Right atrium auricular region (tissue), 2 donors: ENCODE data around the gene ELOVL7. TPM values are rescaled to one million over a fixed set of nuclear protein-coding genes. Genes with fewer than 3 reads are reported as not detected.
"Not testable (repeated sequence)": the region's sequence is repeated elsewhere in the genome, so short reads cannot be mapped to it uniquely, and the experiment has no call there.

Experiments used
- DNase-seq: peaks from one replicate; pipeline ENCODE4 v3.0.0-alpha.2; 2019; ENCODE audit warnings: low spot score
- H3K27ac ChIP-seq, 2 donors: fragments of 200-600 bp; sonication (generic); 1 replicate in 1 of 2; 2 replicates in 1 of 2; pipeline ENCODE4 v1.5.1; 2016 to 2019
- H3K27me3 ChIP-seq, 2 donors: fragments of 200-600 bp; sonication (generic); one replicate each; pipeline versions ENCODE4 v1.5.1 to v1.6.0; 2017 to 2019
- H3K36me3 ChIP-seq: fragments of 200-600 bp; sonication (generic); one replicate; pipeline ENCODE4 v1.5.1; 2016
- H3K4me1 ChIP-seq, 2 donors: fragments of 200-600 bp; sonication (generic); one replicate each; pipeline versions ENCODE4 v1.5.1 to v1.6.0; 2017 to 2019
- H3K4me3 ChIP-seq, 2 donors: fragments of 200-600 bp; sonication (generic); 1 replicate in 1 of 2; 2 replicates in 1 of 2; pipeline ENCODE4 v1.5.1; 2017 to 2019; ENCODE audit warnings: mild to moderate bottlenecking in 1 of 2, moderate library complexity in 1 of 2
- H3K9me3 ChIP-seq, 2 donors: fragments of 200-600 bp; sonication (generic); one replicate each; pipeline ENCODE4 v1.5.1; 2019
- total RNA-seq, 2 donors: library from RNA; depleted of rRNA; stranded (reverse); fragments of >200 nt; gene quantifications; one replicate each; pipeline ENCODE4 v1.1.0, GENCODE V29; 2016
- TF ChIP-seq, protein P1 (sequence below), 2 donors: fragments of 200-600 bp; sonication (generic); IDR thresholded peaks; one replicate each; pipeline ENCODE4 v1.5.1; 2019; ENCODE audit warnings: antibody characterized with exemption in 2 of 2

Gene ELOVL7
- total RNA-seq, 2 donors from 2014 or later: 0.43 to 1.5 TPM

DNA sequence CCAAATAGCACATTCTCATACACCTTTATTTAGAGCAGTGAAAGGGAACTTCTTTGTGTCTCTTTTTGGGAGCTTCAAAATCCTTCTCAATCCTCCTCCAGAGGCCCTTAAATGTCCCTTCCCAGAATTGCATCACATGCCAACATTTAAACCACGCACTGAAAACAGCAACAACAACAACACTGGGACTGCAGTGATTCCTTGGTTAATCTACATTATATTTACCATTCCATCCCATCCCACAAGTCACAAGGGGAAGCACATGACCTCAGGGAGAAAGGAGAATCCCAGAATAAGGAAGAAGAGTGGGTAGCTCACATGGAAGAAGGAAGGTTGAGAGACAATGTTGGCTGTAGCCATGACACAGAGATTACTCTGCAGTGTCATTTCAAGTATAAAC lies 41.1 kb downstream of the ELOVL7 start:
- H3K27me3 ChIP-seq: no peaks in the 10 kb centered on the region
- no peaks in the 10 kb centered on the region for H3K4me1 ChIP-seq
- TF ChIP-seq, protein P1, sequence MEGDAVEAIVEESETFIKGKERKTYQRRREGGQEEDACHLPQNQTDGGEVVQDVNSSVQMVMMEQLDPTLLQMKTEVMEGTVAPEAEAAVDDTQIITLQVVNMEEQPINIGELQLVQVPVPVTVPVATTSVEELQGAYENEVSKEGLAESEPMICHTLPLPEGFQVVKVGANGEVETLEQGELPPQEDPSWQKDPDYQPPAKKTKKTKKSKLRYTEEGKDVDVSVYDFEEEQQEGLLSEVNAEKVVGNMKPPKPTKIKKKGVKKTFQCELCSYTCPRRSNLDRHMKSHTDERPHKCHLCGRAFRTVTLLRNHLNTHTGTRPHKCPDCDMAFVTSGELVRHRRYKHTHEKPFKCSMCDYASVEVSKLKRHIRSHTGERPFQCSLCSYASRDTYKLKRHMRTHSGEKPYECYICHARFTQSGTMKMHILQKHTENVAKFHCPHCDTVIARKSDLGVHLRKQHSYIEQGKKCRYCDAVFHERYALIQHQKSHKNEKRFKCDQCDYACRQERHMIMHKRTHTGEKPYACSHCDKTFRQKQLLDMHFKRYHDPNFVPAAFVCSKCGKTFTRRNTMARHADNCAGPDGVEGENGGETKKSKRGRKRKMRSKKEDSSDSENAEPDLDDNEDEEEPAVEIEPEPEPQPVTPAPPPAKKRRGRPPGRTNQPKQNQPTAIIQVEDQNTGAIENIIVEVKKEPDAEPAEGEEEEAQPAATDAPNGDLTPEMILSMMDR (IDR thresholded peaks at IDR 0.05): no peak
- H3K9me3 ChIP-seq: no peaks in the 10 kb centered on the region
- no peak overlapping the region for H3K4me3 ChIP-seq
- DNase-seq: no peak
- H3K36me3 ChIP-seq: no peaks in the 10 kb centered on the region
- no peak overlapping the region for H3K27ac ChIP-seq

DNA sequence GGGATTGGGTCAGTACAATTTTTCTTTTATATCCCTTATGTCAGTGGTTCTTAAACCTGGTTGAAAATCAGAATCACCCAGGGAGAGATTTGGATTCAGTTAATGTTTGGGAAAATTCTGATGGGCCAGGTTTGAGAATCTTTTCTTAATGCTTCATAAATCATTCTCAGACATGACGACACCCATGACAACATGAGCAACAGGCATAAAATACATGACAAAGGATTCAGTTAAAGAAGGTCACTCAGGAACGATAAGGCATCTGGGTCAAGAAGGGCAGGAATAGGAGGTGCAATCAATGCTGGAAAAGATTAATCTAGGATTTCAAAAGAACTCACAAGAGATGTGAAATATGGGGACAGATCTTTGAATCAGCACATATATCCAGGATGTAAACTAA lies 41.8 kb downstream of the ELOVL7 start:
- Histone ChIP-seq H3K4me3 (no peak overlapping the region), H3K36me3 (no peaks in the 10 kb centered on the region), H3K9me3 (no peaks in the 10 kb centered on the region), H3K27me3 (no peaks in the 10 kb centered on the region), H3K27ac (no peak overlapping the region), H3K4me1 (no peaks in the 10 kb centered on the region)
- DNase-seq: no peak
- TF ChIP-seq, protein P1 (IDR thresholded peaks at IDR 0.05): no peak

DNA sequence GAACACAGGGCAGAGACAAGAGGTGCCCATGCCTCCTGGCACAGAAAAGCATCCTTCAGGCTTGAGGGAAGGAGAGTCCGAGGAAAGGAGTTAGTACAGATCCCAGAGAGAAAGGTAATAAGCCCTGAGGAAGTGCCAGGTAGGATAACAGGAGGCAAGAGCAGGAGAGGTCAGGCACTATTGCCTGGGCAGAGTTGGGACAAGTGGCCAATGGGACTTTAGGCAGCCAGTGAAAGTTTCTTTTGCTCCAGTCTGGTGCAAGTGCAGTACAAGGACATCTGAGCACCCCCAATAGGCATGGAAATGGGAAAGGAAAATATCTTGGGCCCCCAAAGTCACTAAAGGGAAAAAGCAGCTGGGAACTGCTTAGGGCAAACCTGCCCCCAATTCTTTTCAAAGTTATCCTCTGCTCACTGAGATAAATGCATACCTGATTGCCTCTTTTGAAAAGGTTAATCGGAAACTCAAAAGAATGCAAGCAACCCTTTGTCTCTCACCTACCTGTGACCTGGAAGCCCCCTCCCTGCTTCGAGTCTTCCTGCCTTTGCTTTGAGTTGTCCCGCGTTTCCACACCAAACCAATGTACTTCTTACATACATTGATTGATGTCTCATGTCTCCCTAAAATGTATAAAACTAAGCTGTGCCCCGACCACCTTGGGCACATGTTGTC lies 46.5 kb downstream of the ELOVL7 start:
- H3K4me3 ChIP-seq: no peak overlapping the region
- no peaks in the 10 kb centered on the region for H3K36me3 ChIP-seq
- no peaks in the 10 kb centered on the region for H3K9me3 ChIP-seq
- H3K4me1 ChIP-seq: no peaks in the 10 kb centered on the region
- TF ChIP-seq, protein P1 (IDR thresholded peaks at IDR 0.05): no peak
- no peak for DNase-seq
- no peak overlapping the region for H3K27ac ChIP-seq
- no peaks in the 10 kb centered on the region for H3K27me3 ChIP-seq

DNA sequence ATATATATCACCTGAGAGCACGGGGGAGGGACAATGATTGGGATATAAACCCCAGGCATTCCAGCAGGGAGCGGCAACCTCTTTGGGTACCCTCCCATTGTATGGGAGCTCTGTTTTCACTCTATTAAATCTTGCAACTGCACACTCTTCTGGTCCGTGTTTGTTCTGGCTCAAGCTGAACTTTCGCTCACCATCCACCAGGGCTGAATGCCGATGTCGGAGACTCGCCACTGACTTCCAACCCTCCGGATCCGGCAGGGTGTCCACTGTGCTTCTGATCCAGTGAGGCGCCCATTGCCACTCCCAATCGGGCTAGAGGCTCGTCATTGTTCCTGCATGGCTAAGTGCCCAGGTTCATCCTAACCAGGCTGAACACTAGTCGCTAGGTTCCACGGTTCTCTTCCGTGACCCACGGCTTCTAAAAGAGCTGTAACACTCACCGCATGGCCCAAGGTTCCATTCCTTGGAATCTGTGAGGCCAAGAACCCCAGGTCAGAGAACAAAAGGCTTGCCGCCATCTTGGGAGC lies 48.6 kb downstream of the ELOVL7 start:
- not testable (repeated sequence) for DNase-seq, H3K9me3 ChIP-seq, H3K4me3 ChIP-seq, H3K4me1 ChIP-seq, H3K27ac ChIP-seq, H3K27me3 ChIP-seq, H3K36me3 ChIP-seq

DNA sequence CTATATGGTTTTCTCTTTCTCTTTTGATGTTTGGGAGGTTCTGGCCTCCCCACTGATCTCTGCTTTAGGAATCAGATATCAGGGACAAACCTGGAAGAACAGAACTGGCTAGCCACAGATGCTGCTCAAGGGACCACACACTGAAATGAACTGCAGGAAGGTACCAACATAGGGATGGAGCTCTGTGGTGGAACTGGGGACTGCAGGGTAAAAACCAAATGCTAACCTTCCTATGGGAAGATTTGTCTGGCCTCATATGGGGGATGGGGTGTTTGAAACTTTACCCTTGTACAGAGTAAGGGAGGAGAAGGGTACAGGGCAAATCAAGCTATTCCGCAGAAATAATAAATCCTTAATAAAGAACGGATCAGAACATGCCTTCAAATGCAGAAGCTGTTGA lies 49.4 kb downstream of the ELOVL7 start:
- no peaks in the 10 kb centered on the region for H3K4me1 ChIP-seq
- H3K27me3 ChIP-seq: no peaks in the 10 kb centered on the region
- no peaks in the 10 kb centered on the region for H3K9me3 ChIP-seq
- H3K27ac ChIP-seq: no peak overlapping the region
- H3K36me3 ChIP-seq: no peaks in the 10 kb centered on the region
- TF ChIP-seq, protein P1 (IDR thresholded peaks at IDR 0.05): no peak
- no peak for DNase-seq
- H3K4me3 ChIP-seq: no peak overlapping the region

DNA sequence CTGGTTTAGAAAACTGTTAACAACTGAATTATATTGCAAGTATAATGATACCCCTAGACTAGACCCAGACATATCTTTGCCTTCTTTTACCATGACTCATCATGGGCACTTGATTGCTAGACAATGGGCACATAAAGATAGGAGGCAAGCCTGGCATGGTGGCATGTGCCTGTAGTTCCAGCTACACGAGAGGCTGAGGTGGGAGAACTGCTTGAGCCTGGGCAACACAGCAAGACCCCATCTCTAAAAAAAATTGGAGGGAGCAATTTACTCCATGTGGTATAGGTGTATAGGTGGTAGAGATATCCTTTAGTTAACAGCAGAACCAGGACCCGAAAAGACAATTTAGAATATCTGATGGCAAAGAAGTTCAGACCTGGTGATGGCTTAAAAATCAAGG lies 51.6 kb downstream of the ELOVL7 start:
- Histone ChIP-seq H3K4me3 (no peak overlapping the region), H3K27me3 (no peaks in the 10 kb centered on the region), H3K4me1 (no peaks in the 10 kb centered on the region), H3K9me3 (no peaks in the 10 kb centered on the region), H3K36me3 (no peaks in the 10 kb centered on the region), H3K27ac (no peak overlapping the region)
- TF ChIP-seq, protein P1 (IDR thresholded peaks at IDR 0.05): no peak
- no peak for DNase-seq
